Limb (tissue), 2 donors: ENCODE data around the gene CYBA.
A peak's percentile ranks its signal among the peaks of the same experiment; 100 is the strongest.
"Not testable (repeated sequence)": the region's sequence is repeated elsewhere in the genome, so short reads cannot be mapped to it uniquely, and the experiment has no call there.

ENCODE experiments used
- DNase-seq, 2 donors: peaks; one replicate each; pipeline ENCODE4 v3.0.0-alpha.2; 2016; ENCODE audit errors: extremely low spot score in 2 of 2

The CYBA gene

DNA sequence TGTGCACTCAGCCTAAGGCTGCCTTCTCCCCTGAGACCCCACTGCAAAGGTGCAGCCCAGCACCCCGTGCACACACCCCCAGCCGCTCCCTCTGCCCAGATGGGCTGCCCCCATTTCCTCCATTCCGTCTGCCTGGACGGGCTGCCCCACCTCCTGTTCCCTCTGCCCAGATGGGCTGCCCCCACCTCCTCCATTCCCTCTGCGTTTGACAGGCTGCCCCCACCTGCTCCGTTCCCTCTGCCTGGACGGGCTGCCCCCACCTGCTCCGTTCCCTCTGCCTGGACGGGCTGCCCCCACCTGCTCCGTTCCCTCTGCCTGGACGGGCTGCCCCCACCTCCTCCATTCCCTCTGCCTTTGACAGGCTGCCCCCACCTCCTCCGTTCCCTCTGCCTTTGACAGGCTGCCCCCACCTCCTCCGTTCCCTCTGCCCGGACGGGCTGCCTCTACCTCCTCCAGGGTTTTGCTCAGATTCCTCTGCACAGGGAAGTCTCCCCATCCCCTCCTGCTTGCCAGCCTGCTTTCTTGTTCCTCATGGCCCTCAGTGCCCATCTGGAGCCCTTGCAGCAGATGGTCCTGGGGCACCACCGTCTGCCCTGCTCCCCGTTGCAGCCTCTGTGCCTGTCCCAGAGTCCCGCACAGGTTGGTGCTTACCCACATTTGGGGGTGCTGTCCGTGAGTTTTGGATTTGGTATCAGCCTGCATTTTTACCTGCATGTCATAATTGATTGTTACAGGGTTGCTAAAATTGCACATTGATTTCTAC is 35.9 kb downstream of the CYBA start:
- no peak for DNase-seq

DNA sequence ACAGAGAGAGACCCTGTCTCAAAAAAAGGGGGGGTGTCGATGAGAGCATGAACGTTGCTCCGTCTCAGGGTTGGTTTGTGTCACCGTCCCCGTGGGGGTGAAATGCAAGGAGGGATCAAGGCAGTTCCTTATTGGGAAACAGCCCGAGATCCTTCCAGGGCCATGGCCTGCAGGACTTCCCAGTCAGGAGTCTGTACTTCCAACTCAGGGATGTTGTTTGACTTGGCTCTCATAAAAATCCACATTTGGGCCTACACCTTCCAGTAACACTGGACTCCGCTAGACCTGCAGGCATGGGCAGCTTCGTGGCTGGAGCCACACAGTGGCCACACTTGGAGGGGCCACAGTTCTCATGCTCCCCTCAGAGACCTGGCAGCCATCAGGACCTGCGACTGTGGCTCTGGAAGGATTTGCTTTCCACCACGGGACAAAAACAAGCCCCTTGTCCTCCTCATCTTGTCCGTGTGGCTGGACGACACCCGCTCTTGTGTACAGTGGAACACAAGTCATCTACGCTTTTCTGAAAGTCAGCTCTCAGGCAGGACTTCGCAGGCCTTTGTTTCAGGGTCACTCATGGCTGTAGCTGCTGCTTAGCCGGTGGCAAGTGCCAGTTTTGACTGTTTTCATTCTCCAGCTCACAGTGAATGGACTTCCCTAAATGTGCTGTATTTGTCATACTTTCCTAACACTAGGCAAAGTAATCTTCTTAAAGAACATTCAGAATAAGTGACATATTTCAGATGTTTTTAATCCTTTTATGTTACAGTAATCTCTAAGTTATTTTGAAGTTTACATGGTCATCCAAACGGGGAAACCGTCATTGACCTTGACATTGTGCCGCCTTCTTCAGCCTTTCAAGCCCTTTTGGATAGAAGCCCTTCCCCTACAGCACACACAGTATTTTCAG is 36.7 kb downstream of the CYBA start:
- no peak for DNase-seq

- no peak for DNase-seq
These were observed 37.6 kb downstream of the CYBA start for GRCh38 chr16:88613293-88613692.

DNA sequence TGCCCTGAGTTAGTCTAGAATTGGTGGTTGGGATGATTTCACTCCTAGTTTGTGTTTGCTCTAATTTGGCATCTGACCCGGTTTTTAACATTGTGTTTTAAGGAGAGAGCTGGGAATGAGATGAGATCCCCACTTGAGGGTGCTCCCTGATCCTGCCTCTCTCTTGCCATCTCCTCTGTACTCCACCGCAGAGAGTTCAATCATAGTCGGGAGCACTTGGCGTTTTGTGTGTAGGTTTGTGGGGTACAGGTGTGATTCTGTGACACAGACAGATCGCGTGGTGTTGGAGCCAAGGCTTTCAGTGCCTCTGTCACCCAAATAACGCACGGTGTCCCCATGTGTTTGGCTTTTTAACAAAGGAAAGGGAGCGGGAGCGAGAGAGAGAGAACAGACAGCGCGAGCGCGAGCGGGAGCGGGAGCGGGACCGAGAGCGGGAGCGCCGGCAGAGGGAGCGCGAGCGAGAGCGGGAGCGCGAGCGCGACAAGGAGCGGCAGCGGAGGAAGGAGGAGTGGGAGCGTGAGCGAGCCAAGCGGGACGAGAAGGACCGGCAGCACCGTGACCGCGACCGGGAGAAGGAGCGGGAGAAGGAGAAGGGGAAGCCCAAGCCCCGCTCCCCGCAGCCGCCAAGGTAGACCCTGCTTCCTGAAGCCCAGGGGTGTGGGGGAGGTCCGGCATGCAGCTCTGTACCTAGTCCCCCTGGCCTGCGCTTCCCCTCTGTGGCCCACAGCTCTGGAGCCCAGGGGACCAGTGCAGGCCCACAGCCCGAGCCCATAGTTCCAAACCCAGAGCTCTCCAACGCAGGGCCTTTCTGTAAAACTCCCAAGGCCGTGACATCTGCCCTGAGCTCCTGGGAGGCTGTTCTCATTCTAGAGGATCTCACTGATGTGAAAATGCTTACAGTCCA is 39.7 kb downstream of the CYBA start:
- peak in 1 of 2 donors; percentile 55 for DNase-seq

DNA sequence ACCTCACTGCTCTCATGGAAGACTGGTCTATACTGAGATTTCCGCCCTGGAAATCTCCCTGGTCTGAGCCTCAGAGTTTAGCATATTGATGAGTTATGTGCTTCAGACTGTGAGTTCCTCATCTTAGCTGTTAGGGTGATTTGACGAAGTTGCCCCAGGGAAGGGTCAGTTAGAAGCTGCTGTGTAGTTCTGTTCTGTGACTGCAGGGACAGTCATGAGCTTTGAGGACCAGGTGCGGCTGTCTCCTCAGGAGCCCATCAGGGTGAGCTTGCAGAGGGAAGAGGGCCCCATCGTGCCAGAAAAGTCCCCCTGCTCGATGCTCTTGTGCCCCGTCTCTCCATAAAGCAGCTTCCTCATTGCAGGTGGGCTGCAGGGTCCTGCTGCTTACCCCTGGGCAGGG is 40.8 kb downstream of the CYBA start:
- no peak for DNase-seq

DNA sequence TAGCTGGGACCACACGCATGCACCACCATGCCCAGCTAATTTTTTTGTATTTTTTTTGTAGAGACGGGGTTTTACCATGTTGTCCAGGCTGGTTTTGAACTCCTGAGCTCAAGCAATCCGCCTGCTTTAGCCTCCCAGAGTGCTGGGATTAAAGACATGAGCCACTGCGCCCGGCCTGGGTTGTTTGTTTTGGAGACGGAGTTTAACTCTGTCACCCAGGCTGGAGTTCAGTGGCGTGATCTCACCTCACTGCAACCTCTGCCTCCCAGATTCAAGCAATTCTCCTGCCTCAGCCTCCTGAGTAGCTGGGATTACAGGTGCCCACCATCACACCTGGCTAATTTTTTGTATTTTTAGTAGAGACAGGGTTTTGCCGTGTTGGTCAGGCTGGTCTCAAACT is 41.4 kb downstream of the CYBA start:
- not testable (repeated sequence) for DNase-seq

DNA sequence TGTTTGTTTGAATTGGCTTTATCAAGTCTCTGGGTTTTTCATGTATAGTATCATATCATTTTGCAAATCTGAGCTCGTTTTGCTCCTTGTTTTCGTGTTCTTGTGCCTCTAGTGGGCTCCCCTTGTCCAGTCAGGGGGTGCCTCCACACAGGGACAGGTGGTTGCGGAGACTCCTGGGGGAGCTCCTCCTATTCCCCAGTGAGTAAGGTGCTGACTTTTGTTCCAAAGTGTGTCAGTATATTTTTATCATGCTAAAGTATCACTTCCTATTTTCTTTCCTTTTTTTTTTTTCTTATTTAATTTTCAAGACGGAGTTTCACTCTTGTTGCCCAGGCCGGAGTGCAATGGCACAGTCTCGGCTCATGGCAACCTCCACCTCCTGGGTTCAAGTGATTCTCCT is 42.8 kb downstream of the CYBA start:
- no peak for DNase-seq

DNA sequence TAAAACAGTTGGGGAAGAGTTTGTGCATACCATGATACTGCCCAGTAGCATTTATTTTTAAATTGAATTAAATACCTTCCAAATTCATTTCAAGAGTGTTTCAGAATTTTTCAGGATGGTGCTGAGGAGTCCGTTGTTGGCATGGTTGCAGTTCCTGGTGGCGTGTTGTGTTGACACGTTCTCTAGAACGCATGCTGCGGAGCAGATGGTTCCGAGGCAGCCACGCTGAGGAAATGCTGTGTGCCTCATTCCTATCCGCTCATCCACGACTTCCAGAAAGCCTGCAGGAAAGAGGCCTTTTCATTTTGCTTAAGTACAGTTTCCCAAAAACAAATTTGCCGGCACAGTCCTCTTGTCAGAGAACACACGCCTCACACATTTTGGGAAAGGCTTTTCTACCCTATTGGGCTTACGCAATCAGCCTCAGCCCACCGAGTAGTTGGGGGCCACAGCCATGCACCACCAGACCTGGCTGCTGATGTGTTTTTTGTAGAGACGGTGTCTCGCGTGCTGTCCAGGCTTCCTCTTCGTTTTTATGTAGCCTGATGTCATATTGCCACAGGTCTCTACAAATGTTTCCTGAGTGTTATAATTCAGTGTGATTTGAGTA is 44.6 kb downstream of the CYBA start:
- no peak for DNase-seq

- DNase-seq: no peak
These were observed 45.4 kb downstream of the CYBA start for GRCh38 chr16:88605186-88606147.

DNA sequence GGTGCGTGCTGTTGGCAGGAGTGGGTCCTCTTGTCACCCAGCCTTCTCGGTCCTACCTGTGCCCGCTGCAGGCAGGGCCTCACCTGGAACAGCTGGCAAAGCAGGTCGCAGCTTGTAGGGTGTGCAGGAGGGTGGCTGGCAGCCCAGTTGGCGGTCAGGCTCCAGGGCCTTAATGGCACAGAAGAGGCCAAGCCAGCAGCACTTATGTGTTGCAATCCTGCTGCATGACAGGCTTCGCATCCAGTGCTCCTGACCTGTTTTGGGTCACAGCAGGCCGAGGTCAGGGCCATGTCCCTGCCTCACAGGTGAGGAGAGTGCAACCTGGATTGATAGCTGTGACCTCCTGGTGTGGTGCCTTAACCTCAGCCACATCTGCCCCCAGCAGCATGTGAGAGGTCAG is 48.8 kb downstream of the CYBA start:
- no peak for DNase-seq

- no peak for DNase-seq
These were observed 49.4 kb downstream of the CYBA start for GRCh38 chr16:88601313-88602036.

DNA sequence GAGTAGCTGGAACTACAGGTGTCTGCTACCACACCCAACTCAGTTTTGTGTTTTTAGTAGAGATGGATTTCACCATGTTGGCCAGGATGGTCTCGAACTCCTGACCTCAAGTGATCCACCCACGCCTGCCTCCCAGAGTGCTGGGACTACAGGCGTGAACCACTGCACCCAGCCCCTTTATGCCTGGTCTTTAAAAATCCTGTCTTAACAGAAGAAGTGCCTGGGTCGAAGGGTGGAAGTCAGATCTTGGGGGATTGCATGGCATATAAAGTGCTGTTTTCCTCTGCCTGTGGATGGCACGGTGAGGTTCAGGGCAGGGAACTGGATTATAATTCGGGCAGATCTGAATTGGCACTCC is 50.3 kb downstream of the CYBA start:
- DNase-seq: no peak

GRCh38 chr16:88599825-88600538 is 50.9 kb downstream of the CYBA start:
- DNase-seq: no peak

DNA sequence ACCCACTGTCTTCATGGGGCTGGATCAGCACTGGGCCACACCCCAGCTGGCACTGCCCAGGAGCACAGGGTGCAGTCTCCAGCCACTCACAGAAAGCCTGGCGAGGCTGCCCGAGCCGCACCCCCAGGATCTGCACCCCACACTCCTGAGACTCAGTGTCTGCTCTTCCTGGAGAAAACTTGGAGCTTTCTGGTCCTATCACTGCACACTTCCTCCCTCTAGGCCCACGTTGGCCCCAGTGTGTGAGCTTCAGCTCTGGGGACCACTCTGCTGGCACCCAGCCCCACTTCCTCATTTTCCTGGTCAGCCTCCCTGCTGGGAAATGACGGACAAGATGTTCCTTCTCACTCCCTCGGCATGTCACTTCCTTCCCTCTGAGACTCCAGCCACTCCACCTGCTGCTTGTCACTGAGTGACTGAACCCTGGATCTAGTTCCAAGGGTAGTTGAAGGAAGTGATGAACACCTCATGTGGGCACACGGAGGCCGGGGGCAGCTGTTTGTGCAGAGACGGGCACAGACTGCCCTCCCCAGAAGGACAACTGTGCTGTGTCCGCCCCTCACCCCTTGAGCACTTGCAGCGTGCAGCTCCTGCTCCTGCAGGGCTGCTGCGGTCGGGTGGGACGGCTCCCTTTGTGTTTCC is 51.6 kb downstream of the CYBA start:
- DNase-seq: no peak

DNA sequence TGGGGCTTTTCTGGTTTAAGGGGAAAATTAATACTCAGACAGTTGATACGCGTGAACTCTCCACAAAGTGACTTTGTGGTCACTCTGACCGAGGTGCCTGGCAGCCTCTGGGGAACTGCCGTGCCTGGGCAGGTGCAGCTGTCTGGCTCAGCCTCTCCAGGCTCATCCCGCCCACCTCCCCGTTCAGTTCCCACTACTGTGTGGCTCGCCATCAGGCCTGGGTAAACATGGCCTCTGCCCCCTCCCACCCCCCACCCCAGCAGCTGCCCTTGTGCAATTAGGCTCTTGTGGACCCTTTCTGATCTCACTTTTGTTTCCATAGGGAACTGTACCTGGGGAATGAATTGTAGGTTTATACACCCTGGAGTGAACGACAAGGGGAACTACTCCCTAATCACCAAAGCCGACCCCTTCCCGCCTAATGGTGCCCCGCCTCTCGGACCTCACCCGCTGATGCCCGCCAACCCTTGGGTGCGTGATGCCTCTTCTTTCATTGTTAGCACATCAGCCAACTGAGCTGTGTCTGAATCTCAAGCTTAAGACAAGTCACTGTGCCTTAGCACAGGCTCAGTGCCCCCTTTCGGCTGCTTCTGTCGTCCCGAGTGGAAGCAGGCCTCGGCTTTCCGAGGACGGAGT is 52.9 kb downstream of the CYBA start:
- no peak for DNase-seq

- no peak for DNase-seq
These were observed 54.4 kb downstream of the CYBA start for GRCh38 chr16:88596483-88596882.

GRCh38 chr16:88595921-88596320 is 54.9 kb downstream of the CYBA start:
- no peak for DNase-seq

DNA sequence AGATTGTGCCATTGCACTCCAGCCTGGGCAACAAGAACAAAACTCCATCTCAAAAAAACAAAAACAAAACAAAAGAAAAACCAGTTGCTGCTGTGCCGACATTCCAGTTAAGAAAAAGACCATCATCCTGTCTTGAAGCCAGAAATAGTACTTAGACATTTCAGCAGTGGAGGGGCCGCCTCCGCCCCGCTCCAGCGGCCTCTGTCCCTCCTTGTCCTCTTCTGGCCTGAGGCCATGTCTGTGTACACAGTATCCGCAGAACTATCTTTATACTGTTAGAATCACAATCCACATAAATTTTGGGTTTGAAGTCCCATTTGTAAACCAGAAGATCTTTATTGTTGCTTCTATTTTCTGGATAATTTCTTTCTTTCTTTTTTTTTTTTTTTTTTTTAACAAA is 55.8 kb downstream of the CYBA start:
- no peak for DNase-seq
